Activated CD8-positive, alpha-beta memory T cell treated with anti-CD3 and anti-CD28 coated beads, Interleukin-2, amount 50 U/mL, for 1 hour (primary cell): ENCODE data around the gene NECTIN4.

Experiments used
- DNase-seq: peaks from one replicate; pipeline ENCODE4 v3.0.0-alpha.2; 2020; ENCODE audit errors: extremely low read depth

NECTIN4 gene

DNA sequence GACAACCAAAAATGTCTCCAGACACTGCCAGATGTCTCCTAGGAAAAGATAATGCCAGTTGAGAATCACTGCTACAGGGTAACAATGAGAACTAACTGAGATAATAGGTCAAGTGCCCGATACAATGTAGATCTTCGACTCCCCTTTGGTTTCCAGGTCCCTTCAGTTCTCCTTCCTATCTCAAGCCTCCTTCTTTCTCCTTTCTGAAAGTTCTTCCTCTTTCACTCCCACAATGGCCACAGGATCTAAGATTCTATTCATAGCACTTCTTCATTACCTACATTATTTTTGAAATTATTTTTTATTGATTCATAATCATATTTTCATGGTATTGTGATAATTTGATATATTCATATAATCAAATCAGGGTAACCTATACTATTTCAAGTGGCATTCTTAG is 22.2 kb upstream of the NECTIN4 start:
- no peak for DNase-seq

DNA sequence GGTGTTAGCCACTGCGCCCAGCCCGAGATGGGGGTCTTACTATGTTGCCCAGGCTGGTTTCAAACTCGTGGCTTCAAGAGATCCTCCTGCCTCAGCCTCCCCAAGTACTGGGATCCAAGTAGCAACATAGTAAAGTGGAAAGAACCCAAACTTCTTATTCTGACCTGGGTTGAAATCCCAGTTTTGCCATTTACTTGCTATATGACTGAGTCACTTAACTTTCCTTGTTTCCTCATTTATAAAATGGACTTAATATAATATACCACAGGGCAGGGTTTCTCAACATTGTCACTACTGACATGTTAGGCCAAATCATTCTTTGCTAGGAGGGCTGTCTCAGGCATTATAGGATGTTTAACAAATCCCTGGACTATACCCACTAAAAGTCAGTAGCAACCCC is 21.8 kb upstream of the NECTIN4 start:
- DNase-seq, result no peak

DNA sequence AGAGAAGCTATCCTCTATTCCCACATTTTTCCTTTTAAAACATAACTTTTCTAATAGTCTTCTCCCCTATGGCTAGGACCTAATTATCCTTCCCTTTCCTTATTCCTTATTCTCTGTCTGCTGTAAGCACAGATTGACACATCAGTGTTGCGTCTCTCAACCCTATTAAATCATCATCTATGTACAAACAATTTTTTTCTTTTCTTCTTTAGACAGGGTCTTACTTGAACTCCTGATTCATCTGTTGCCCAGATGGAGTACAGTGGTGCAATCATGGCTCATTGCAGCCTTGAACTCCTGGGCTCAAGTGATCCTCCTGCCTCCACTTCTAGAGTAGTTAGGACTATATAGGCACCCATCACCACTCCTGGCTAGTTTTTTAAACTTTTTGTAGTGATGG is 17.1 kb upstream of the NECTIN4 start:
- no peak for DNase-seq

DNA sequence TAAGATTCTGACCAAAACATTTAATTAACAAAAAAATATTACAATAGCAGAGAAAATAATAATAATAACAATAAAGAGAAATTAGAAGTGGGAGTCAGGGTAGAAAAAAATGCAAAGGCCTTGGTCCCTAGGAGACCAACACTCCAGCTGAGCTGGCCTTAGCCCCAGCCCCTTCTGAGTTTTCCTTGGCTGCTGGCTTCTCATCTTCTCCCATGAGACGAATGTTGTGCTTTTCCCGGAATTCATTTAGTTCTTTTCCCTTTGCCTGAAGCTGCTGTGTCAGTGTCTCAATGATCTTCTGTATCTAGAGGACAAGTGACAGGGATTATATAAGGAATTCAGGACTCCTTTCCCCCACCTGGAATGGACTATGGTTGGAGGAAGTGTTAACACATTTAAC is 11.2 kb upstream of the NECTIN4 start:
- DNase-seq, result no peak

DNA sequence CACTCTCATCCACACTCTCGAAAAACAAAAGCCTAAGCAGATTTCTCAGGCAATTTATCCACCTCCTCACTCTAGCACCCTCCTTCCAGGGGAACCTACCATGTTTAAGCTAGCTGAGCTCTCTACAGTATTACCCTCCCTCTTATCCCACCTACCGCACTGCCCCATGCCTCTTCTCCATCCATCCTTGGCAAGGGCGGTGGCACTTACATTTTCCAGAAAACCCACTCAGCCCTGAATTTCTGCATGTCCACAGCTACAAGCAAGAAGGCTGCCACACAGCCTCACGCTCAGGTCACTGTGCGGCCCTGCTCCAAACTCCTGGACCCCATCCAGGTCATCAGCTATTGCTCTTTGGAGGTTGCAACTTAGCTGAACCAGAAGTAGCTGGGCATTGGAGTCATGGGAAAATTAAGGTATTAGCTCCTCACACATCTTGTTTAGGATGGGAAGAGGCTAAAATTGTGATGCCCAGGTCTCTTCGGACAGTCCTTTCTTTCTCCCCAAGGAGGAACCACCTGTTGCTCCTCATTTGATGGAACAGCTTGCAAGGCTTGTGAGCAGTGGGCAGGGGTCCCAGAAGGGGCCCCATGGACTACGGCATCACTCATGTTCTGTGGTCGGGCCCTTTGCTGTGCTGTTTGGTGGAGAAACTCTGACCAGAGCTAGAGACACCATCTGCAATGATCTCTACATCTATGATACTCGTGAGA is 9.9 kb upstream of the NECTIN4 start:
- no peak for DNase-seq

DNA sequence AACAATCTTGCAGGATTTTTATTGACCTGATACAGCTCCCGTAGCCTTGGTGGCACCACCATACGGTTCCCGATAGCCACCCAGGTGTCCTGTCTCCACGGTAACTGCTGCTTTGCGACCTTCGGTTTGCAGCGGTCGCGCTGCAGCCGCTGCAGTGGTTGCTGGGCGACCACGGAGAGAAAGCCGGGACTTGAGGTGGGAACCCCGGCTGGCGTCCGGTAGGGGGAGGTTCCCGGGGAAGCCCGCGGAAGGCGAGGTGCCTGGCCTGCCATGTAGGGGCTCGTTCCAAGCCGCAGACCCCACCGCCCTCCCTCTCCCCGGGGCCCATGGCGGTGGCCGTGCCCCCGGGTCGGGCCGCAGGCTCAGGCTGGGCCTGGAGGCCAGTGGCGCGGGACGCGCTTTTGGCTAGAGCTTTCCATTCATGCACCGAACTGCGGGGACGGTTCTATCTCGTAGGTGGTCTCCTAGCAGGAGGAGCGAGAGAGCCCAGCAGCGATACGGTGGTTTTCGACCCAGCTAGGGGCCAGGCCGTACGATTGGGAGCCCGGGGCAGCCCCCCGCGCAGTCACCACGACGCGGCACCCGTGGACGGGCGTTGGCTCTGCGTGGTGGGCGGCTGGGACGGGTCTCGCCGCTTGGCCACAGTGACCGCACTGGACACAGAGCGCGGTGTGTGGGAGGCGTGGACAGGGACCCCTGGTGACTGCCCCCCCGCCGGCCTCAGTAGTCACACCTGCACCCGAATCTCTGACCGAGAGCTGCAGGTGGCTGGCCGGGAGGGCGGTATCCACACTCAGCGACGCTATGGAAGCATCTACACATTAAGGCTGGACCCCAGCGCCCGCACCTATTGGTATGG is 9.1 kb upstream of the NECTIN4 start, which contains the start of gene KLHDC9:
Gene KLHDC9 (plus strand): TSS at position 152 of the 859 bp plus-strand sequence. CDS start 175 bp downstream, at position 327.
- DNase-seq, result no peak

DNA sequence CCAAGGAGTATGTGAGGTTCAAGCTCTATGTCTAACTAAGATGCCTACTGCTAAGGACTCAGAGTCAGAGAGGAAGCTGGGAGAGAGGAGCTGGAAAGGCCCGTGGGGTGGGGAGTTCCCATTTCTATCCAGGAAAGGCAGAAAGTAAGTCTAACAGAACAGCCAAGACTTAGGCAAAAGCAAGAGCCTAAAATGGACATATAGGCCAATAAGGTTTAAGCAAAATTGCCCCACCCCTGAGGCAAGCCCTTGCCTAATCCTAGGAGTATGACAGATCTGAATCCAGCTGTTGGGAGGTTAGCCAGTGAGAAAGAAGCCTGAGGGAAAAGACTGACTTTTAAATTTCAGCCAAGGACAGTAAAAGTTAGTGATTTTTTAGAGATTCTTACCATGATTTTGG is 7.2 kb upstream of the NECTIN4 start:
- no peak for DNase-seq

DNA sequence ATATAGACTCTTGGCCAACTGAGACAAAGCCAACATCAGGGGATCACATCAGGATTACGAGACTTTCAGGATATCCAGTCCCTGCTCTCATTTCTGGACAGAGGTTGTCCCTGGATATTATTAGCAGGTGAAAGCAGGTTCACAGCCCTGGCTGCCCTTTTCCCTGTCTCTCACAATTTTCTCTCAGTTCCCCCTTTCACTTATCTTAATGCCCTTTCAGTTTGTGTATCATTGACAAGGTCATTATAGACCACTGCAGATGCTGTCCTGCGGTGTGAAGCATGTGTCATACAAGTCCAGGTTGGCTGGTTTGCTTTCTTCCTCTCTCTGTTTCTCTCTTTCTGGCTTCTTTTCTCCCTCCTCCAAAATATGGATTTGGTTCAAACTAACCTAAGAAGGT is 6.7 kb upstream of the NECTIN4 start:
- no peak for DNase-seq

DNA sequence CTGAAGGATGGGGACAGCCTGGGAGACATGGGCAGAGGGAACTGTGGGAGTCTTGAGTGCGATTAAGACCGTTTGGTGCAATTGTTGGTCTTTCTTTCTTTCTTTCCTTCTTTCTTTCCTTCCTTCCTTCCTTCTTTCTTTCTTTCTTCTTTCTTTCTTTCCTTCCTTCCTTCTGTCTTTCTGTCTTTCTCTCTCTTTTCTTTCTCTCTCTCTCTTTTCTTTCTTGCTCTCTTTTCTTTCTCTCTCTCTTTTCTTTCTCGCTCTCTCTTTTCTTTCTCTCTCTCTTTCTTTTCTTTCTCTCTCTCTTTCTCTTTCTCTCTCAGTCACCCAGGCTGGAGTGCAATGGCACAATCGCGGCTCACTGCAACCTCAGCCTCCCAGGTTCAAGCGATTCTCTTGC is 5.9 kb upstream of the NECTIN4 start:
- DNase-seq, result no peak

DNA sequence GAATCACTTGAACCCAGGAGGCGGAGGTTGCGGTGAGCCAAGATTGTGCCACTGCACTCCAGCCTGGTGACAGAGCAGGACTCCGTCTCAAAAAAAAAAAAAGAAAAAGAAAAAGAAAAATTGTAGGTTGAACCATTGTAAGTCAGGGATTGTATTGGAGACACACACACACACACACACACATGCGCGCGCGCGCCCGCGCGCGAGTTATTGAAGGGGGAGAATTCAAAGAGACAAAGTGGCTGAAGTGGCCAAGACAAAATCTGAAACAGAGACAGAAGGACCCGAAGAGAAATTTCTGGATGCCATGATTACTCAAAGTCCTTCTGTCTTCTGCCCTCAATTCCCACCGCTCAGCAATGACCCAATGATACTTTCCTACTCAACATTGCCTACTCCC is 5.1 kb upstream of the NECTIN4 start:
- DNase-seq, result no peak

DNA sequence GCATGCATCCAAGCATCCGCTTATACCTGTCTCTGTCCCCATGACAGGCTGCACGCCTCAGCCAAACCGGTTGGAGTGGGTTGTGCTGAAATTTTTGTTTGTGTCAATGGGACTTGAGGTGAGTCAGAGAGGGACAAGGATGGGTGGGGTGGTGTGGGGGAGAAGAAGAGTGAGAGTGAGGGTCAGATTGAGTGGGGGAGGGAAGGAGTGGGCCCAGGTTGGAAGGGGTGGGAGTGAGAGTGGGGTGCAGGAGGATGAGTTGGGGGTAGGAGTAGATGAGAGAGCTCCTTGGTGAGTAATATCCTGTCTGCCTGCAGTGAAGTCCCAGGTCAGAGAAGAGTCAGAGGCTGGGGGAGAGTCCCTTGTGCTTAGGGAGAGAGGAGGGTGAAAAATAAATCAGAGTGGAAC is 3.3 kb upstream of the NECTIN4 start:
- no peak for DNase-seq

DNA sequence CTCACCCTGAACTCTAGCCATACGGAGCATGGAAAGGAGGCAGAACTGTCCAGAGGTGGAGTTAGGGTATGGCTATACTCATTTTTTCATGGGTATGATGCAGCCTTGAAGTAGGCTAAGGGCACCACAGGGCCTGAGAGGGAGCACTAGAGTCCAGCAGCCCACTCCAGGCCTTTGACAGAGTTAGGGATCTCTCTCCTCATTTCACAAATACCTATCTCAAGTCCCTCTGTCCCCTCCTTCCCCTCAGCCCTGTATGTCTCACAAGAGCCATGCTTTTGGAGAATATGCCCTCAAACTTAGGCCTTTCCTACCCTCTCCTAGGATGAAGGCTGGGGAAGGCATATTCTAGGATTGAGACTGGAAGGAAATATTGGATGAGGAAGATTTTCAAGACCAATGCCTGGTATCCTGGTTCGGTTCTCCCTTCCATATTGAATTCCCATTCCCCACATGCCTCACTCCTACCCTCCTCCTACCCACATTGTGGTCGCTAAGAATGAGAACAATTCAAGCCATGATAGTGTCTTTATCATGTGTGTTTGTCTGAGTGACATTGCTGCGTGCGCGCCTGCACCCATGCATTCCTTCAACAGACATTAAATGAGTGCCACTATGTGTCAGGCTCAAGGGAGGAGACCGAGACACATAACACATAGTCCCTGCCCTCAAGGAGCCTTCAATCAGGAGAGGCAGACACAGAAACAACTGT is 2.6 kb upstream of the NECTIN4 start:
- DNase-seq, result no peak

DNA sequence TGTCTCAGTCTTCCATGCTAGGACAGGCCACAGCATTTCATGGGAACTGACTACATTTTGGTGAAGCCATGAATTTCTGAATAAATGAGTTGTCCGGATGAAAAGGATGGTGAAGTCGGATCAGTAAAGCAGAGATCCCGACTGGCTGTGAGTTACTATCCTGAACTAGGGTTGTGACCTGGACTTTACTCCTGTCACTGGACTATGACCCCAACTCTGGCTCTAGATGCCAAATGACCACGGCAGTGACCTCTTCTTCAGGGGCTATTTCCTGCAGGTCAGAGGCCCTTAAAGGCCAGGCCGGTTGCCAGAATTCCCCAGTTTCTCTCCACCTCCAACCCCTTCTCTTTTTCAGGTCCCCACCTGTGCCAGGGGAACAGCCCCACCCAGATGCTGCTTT is 1.7 kb upstream of the NECTIN4 start:
- DNase-seq, result no peak

DNA sequence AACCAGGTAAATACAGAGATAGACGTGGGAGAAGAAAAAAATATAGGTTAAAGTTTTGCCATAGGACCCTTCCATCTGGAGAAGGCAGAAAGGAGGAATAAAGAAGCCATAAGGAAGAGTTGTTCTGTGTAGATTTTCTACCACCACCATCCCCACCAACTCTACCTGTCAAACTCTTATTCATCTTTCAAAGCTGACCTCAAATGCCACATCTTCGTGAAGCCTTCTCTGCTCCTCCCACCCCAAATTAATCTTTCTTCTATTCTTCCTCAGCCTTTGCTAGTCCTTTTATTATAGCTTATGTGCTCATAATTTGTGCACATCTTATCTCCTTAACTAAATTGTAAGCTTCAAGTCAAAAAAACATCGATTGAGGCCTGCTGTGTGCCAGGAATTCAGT is 1.3 kb upstream of the NECTIN4 start:
- DNase-seq, result no peak

DNA sequence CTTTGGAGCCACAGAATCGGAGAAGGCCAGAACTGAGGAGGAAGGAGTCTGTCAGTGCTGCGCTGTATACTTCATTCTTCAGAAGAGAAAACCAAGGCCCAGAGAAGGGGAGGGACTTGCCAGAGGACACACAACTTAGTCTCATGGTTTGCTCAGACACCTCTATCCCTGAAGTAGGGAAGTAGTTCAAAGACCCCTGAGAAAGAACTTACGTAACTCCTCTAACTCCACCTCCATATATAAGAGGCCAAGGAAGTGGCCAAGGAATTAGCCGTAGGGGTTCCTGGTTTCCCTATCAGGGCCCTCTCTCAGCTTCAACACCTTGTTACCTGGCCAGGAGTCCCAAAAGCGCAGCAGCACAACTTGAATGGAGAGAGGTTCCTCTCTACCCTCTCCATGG is 580 bp upstream of the NECTIN4 start:
- DNase-seq, result no peak

DNA sequence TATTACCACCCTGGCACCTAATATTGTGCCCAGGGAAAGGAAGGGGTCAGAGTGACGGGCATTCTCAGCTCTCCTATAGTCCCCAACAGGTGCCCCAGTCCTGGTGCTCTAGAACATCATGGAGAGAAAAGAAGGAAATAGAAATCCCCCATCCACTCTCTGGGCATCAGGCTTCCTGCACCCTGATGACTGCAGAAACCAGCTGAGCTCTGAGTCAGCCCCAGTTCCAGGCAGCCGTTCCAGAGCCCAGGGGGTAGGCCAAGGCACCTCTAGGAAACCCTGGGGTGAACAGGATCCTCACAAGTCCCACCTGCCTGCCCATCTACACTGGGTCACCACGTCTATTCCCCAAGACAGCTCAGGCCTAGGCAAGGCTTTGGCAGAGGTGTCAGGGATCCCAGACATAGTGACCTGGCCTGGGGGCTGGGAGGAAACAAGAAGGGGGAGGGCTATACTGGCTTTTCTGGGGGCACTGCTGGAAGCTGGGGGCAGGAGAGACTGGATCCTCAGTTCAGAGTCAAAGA is 709 bp downstream of the NECTIN4 start:
- DNase-seq, result no peak

DNA sequence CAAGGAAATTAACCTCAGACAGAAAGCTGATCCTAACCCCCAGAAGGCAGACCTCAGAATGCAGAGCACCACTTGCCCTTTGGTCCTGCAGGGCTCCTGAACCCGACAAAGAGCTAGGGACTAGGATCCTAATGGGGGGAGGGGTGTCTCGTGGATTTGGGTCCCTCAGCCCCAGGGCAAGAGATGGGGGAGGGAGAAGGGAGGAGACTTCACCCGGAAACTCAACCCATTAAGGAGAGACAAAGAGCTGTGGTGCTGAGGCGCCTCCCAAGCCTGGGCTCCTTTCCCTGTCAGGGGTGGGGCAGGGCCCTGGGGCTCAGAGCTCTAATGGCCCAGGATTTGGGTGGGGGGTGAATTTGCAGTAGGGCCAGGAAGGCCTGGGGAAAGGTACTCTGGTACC is 2.9 kb downstream of the NECTIN4 start:
- no peak for DNase-seq

DNA sequence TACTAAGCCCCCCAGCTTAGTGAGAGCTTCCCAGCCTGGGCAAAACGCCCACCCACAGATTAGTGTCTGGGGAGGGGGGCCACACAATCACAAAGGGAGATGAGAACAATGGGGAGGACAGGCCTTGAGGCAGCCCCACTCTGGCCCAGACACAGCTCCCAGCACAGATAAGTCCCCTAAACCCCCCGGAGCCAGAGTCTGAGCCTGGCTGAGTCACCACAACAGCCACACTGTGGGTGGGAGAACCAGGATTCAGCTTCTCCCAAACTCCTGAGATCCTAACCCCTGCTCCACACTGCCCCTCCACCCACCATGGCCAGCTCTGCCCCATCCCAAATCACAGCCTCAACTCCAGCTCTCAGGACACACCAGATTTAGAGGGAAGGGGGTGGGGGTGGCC is 4.2 kb downstream of the NECTIN4 start:
- DNase-seq, result no peak

DNA sequence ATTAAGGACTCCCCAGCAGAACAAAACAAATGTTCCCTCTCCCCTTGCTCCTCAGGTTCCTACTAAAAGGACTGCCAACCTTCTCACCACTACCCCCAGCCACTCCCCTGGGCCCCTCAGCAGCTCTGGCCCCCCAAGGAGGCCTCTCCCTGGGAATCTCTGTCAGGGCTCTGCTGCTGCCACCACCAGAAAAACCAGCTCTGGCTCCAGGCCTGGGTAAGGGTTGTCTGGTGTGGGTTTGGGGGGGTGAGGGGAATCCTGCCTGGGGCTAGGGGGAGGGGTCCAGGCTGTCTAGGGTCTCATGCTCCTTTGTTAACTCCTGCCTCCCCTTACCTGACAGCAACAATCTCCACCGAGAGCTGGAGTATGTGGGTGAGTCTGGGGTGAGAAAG is 4.8 kb downstream of the NECTIN4 start:
- no peak for DNase-seq

DNA sequence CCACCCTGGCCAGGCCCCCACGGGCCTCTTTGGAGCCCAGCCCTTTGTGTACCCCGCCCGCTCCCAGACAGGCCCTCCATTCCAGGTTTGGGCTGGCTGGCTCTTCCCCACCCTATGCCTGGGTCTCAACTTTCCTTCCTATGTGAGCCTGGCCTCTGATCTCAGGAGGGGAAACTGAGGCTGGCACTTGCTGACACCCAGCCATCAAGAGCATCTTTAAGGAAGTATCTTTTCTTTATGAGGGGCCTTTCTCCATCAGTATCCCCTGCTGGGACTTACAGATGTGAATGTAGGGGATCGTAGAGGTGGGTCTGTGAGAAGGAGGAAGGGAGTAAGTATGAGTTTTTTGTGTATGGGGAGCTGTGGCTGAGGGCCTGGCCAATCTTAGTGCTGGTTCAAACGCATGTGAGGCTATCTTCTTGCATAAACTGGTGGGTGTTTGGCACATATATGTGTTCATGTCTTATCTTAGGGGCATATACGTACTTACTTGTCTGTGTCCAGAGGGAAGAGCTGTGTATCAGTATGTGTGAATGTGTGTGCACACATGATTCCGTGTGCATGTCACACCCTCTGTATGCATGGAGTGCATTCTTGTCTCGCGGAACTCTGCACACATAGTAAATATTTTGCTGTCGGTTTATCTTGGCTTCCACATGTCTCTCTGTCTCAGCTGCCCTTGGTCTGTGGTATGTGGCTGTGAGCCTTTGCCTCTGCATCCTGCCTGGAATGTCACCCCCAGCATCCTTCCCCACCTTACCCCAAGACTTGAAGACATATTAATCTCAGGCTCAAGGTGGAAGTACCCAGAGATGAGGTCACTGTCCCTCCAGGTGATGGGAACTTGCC is 5.4 kb downstream of the NECTIN4 start:
- DNase-seq, result no peak

DNA sequence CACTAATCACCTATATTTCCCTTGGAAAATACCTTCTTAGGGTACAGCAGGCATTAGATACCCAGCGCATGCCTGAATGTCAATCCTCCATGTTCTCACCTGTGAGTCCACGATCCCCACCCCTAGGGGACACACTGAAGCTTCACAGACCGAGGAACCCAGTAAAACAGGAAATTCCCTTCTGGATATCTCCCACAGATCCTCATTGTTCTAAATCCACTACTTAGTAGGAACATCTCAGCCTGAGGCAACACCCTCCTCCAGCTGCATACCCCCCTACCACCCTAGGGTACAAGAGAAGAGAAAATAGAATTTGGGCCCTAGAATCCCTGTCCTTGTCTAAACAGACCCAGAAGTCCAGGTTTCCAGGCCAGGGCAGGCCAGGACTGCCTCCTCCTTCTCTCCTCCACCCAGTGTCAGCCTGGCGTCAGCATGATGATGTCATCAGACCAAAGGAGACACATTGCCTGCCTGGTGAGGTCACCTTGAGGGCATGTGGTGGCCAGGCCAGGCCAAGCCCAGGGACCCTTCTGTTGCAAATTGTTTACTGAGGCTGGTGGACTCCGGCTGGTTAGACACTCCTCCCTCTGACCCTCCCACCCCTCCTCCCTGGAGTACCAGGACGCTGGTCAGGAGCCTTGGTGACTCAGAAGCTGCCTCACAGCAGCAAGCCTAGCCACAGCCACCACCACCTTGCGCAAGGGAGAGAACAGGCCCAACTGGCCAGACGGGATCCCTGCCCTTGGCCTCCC is 6.2 kb downstream of the NECTIN4 start:
- no peak for DNase-seq
